Erythroblast (primary cell): Measurements from ENCODE around the gene ZNF385B.

Experiments
- GATA1 ChIP-seq: IDR thresholded peaks from 2 replicates; pipeline ENCODE4 v1.6.1; 2011; ENCODE audit warnings: low read depth, mild to moderate bottlenecking, control low read depth, low read length, moderate library complexity
- POLR2A ChIP-seq: IDR thresholded peaks from 2 replicates; pipeline ENCODE4 v1.6.1; 2011; ENCODE audit warnings: mild to moderate bottlenecking, low read length

GRCh38 chr2:179772346-179772745 is 89.1 kb downstream of the ZNF385B start:
- no peak for TF ChIP-seq POLR2A
- no peak for TF ChIP-seq GATA1
